Rectal smooth muscle tissue (tissue), 1 donor: Measurements from ENCODE around the gene EXT2.

Source experiments
- H3K27ac ChIP-seq: one replicate; pipeline ENCODE4 v1.7.0; 2013; ENCODE audit warnings: low read depth, low read length, inconsistent platforms
- H3K27me3 ChIP-seq: one replicate; pipeline ENCODE4 v1.7.0; 2013; ENCODE audit warnings: low read length; ENCODE audit not compliant: control insufficient read depth, insufficient read depth
- H3K36me3 ChIP-seq: one replicate; pipeline ENCODE4 v1.7.0; 2013; ENCODE audit warnings: low read length; ENCODE audit not compliant: control insufficient read depth, insufficient read depth
- H3K4me1 ChIP-seq: one replicate; pipeline ENCODE4 v1.7.0; 2013; ENCODE audit warnings: low read length; ENCODE audit not compliant: control insufficient read depth, insufficient read depth
- H3K4me3 ChIP-seq: one replicate; pipeline ENCODE4 v1.7.0; 2013; ENCODE audit warnings: low read length
- H3K9ac ChIP-seq: one replicate; pipeline ENCODE4 v1.7.0; 2013; ENCODE audit warnings: low read length

EXT2 gene

DNA sequence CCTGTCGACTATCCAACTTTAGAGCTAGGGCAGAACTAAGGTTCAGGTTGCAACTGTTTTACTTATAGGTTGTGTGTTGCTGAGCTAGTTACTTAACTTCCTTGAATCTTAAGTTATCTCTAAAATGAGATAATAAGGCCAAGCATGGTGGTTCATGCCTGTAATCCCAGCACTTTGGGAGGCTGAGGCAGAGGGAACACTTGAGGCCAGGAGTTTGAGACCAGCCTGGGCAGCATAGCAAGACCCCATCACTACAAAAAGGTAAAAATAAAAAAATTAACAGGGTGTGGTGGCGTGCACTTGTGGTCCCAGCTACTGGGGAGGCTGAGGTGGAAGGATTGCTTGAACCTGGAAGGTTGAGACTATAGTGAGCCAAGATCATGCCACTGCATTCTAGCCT, 27.3 kb upstream of the EXT2 start:
- Histone ChIP-seq H3K9ac (no peak overlapping the region), H3K27me3 (no peaks in the 10 kb centered on the region), H3K36me3 (peaks cover 4% of the 10 kb centered on the region), H3K27ac (no peak overlapping the region), H3K4me3 (no peak overlapping the region), H3K4me1 (no peaks in the 10 kb centered on the region)

DNA sequence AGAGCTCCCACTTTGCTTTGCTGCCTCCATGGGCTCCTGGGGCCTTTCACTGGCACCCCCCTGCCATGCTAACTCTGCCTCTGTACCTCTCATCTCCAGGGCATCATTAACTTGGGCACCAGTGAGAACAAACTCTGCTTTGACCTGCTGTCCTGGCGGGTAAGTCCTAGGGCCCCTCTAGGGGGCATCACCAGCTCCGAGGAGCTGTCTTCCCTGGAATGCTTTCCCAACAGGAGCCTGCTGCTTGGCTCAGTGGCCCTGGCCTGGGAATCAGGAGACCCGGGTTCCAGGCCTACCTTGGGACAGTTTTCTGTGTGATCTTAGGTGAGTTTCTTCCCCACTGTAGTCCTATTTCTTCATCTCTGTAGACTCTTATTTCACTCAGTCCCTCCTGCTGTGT, 24.3 kb upstream of the EXT2 start:
- peaks cover 4% of the 10 kb centered on the region for H3K36me3 ChIP-seq
- H3K27ac ChIP-seq, result no peak overlapping the region
- H3K9ac ChIP-seq, result no peak overlapping the region

DNA sequence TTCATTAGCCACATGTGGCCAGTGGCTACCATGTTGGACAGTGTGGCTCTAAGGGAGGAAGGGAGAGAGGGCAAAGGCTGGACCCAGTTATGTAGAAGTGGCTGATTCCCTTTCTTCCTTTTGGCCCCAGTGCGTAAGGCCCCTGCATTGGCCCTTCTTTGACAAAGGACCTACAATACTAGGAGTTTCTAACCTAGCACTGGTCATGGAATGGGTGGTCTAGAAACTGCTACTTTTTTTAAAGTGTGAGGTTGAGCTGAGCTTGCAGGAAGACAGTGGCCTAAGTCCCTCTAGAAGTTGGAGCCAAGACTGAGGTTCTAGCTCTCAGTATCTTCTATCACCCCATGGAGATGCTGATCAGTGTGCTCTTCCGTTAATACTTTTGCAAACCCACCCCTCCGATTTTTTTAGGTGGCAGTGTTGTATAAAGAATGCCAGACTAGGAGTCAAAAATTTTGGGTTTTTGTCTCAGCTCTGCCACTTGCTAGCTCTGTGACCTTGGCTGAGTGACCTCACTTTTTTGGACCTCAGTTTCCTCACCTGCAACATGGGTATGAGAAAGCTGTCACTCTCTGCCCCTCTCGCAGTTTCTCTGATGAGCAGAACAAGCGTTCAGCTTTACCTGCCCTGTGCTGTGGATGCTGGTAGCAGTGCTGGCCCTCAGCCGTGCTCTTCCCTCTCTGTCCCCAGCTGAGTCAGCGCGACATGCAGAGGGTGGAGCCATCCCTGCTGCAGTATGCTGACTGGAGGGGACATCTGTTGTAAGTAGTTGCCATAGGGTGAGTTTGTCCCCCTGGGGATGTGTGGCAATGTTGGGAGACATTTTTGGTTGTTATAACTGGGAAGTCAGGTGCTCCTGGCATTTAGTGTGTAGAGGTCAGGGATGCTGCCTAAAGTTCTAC, 22.5 kb upstream of the EXT2 start:
- Histone ChIP-seq H3K27me3 (no peaks in the 10 kb centered on the region), H3K36me3 (peaks cover 7% of the 10 kb centered on the region), H3K4me3 (no peak overlapping the region), H3K9ac (no peak overlapping the region), H3K4me1 (no peaks in the 10 kb centered on the region), H3K27ac (no peak overlapping the region)

More for the DNA sequence above, 24.3 kb upstream of the EXT2 start:
- no peaks in the 10 kb centered on the region for H3K4me1 ChIP-seq
- no peaks in the 10 kb centered on the region for H3K27me3 ChIP-seq
- H3K4me3 ChIP-seq, result no peak overlapping the region

DNA sequence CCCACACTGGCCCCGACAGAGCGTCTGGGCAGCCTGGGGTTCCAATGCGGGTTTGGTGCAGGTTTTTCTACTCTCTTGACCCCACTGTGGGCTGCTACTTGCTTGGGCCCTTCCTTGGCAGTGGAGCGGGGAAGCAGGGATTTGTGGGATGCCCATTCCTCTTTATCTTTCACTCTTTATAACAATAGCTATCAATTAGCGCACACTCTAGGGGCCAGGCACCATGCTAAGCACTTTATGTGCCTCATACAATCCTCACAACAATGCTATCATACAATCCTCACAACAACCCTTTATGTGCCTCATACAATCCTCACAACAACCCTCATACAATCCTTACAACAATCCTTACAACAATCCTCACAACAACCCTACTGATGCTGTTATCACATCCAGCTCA, 16.7 kb upstream of the EXT2 start:
- Histone ChIP-seq H3K27me3 (no peaks in the 10 kb centered on the region), H3K4me1 (peaks cover 4% of the 10 kb centered on the region), H3K36me3 (peaks cover 7% of the 10 kb centered on the region), H3K9ac (no peak overlapping the region), H3K27ac (no peak overlapping the region), H3K4me3 (no peak overlapping the region)

DNA sequence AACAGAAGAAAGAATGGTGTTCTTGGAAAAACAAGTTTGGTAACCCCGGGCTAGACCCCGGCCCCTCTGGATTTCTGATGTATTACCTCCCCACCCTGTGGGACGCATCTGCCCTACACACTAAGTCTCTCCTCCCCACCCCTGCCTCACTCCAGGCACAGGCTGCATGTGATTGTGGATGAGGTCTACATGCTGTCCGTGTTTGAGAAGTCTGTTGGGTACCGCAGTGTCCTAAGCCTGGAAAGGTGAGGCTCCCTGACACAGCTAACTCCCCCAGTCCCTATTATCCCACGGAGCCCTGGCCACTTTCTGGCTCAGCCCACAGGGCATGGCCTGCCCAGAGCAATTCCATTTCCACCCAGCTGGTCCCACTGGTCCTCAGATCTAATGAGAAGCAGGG, 16.1 kb upstream of the EXT2 start:
- H3K4me1 ChIP-seq, result peaks cover 7% of the 10 kb centered on the region
- H3K36me3 ChIP-seq, result peaks cover 7% of the 10 kb centered on the region
- H3K9ac ChIP-seq, result no peak overlapping the region
- H3K27ac ChIP-seq, result no peak overlapping the region
- no peak overlapping the region for H3K4me3 ChIP-seq
- H3K27me3 ChIP-seq, result no peaks in the 10 kb centered on the region

DNA sequence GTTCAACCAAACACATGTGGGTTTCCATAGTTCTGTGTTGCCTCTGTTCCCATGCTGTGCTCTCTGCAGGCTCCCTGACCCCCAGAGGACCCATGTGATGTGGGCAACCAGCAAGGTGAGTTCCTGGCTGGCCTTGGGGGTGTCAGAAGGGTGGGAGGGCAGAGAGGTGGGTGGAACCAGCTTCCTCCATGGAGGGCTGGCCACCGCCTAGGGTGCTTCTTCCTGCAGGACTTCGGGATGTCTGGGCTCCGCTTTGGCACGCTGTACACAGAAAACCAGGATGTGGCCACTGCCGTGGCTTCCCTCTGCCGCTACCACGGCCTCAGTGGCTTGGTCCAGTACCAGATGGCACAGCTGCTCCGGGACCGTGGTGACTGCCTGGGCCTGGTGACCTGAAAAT, 14.5 kb upstream of the EXT2 start:
- Histone ChIP-seq H3K36me3 (peaks cover 7% of the 10 kb centered on the region), H3K9ac (no peak overlapping the region), H3K27ac (no peak overlapping the region), H3K4me3 (no peak overlapping the region), H3K4me1 (peaks cover 7% of the 10 kb centered on the region), H3K27me3 (no peaks in the 10 kb centered on the region)

DNA sequence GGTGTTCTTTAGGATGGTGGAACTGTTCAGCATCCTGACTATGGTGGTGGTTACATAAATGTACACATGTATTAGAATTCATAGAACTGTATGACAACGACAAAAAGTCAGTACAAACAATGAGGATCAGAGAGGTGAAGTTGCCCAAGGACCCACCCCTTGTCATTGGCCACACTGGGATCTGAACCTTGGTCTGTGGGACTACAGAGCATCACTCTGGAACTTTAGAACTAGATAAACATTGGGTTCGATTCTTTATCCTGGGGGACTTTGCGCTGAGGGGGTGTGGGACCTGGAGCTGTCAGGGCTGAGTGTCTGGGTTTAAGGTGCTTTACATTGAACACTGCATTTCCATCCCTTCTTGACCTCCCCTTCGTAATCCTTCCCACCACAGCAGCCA, 12.8 kb upstream of the EXT2 start:
- Histone ChIP-seq H3K36me3 (peaks cover 4% of the 10 kb centered on the region), H3K9ac (no peak overlapping the region), H3K4me3 (no peak overlapping the region), H3K27me3 (no peaks in the 10 kb centered on the region), H3K4me1 (peaks cover 7% of the 10 kb centered on the region), H3K27ac (no peak overlapping the region)

DNA sequence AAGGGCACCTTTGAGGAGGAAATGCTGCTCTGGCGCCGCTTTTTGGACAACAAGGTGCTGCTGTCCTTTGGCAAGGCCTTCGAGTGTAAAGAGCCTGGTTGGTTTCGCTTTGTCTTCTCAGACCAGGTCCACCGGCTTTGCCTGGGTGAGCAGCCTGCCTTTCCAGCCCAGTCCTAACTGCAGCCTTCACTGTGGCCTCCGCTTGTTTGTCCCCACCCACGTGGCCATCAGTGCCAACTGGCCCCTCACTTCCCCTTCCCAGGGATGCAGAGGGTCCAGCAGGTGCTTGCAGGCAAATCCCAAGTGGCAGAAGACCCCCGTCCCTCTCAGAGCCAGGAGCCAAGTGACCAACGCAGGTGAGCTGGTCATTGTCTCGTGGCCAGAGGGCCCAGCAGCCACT, 12.0 kb upstream of the EXT2 start:
- Histone ChIP-seq H3K4me1 (peaks cover 7% of the 10 kb centered on the region), H3K4me3 (no peak overlapping the region), H3K36me3 (peaks cover 4% of the 10 kb centered on the region), H3K27me3 (no peaks in the 10 kb centered on the region), H3K9ac (no peak overlapping the region), H3K27ac (no peak overlapping the region)

DNA sequence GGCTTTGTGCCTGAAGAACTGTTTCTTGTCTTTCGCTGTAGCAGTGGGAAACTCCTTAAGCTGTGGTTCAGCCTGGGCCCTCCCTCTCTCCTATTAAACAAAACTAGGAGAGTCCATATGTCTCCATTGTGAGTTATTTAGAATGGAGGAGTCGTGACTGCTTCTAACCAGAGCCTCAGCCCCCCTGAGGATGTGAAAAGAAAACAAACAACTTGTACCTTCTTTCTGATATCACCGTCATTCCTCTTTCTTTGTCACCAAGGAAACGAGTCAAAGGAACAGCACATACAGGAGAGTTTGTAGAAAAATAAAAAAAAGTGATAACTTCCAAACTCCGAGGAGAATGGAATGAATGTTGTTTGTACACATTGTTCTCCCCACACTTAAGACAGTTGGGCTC, 11.6 kb upstream of the EXT2 start:
- H3K36me3 ChIP-seq, result peaks cover 4% of the 10 kb centered on the region
- H3K4me1 ChIP-seq, result peaks cover 7% of the 10 kb centered on the region
- H3K9ac ChIP-seq, result no peak overlapping the region
- H3K4me3 ChIP-seq, result no peak overlapping the region
- H3K27ac ChIP-seq, result no peak overlapping the region
- H3K27me3 ChIP-seq, result no peaks in the 10 kb centered on the region

DNA sequence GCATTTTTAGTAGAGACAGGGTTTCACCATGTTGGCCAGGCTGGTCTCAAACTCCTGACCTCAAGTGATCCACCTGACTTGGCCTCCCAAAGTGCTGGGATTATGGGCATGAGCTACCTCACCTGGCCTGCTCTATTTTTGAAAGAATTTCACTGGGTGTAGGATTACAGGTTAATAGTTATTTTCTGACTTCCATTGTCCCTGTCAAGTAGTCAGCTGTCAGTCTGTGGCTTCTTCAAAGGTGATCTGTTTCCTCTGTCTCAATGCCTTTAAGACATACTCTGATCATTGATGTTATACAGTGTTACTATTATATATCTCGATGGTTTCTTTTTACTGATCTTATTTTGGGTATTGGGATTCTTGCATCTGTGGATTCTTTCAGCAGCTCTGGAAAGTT, 10.1 kb upstream of the EXT2 start:
- peaks cover 4% of the 10 kb centered on the region for H3K36me3 ChIP-seq
- peaks cover 7% of the 10 kb centered on the region for H3K4me1 ChIP-seq
- H3K27me3 ChIP-seq, result no peaks in the 10 kb centered on the region
- no peak overlapping the region for H3K27ac ChIP-seq
- H3K4me3 ChIP-seq, result no peak overlapping the region
- H3K9ac ChIP-seq, result no peak overlapping the region

DNA sequence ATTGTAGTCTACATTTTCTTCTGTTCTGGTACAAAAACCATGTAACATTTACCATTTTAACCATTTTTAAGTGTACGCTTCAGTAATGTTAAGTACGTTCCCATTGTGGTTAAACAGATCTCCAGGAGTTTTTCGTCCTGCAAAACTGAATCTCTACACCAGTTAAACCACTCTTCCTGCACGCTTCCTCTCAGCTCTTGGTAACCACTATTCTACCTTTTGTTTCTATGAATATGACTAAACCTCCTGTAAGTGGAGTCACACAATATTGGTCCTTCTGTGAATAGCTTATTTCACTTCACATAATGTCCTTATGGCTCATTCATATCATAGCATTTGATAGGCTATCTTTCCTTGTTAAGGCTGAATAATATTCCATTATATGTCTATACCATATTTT, 7.1 kb upstream of the EXT2 start:
- Histone ChIP-seq H3K27me3 (no peaks in the 10 kb centered on the region), H3K4me1 (peaks cover 7% of the 10 kb centered on the region), H3K27ac (no peak overlapping the region), H3K36me3 (peaks cover 4% of the 10 kb centered on the region), H3K9ac (no peak overlapping the region), H3K4me3 (no peak overlapping the region)

DNA sequence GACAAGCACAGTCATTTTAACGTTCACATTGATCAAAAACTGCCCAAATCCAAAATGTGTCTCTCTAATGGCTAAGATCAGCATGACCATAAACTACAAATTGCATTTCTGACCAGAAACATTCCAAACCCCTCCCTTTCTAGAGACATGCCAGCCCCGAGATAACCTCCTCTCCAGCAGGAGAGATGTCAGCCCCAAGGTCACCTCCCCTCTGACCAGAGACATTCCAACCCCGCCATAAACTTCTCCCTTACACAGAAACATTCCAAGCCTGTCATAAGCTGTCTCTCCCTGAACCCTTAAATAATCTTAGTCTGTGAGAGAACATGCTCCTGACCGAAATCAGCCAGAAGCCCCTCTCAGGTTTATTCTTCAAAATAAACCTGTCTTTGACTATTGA, 6.6 kb upstream of the EXT2 start:
- H3K27ac ChIP-seq, result no peak overlapping the region
- no peak overlapping the region for H3K9ac ChIP-seq
- peaks cover 2% of the 10 kb centered on the region for H3K4me1 ChIP-seq
- no peaks in the 10 kb centered on the region for H3K27me3 ChIP-seq
- H3K36me3 ChIP-seq, result no peaks in the 10 kb centered on the region
- H3K4me3 ChIP-seq, result no peak overlapping the region

DNA sequence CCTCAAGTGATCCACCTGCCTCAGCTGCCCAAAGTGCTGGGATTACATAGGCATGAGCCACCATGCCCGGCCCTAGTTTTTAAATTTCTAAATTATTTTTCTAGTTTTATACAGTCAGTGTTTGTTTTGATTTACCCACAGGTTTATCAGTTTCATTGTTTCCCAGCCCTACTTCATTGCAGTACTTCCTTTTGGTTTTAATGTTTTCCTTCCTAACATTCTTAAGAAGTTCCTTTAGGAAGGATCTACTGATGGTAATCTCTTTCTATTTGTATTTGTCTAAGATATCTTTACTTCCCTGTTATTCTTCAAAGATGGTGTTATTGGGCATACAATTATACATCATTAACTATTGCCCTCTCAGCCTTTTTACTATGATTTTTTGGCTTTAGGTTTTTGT, 4.9 kb upstream of the EXT2 start:
- no peaks in the 10 kb centered on the region for H3K27me3 ChIP-seq
- H3K9ac ChIP-seq, result no peak overlapping the region
- H3K36me3 ChIP-seq, result no peaks in the 10 kb centered on the region
- H3K27ac ChIP-seq, result no peak overlapping the region
- no peaks in the 10 kb centered on the region for H3K4me1 ChIP-seq
- H3K4me3 ChIP-seq, result no peak overlapping the region
